ENCODE measurements around the gene PPM1F. TPM values are rescaled to one million over a fixed set of nuclear protein-coding genes. Genes with fewer than 3 reads are reported as not detected.

PPM1F gene
- total and polyA plus RNA-seq, 4 donors, result 1.8 to 15.5 (median 8.9) TPM

- Histone ChIP-seq H3K4me3 (ENCODE audit: low read depth in 1 of 3, low read length in 3 of 3) (no peak overlapping the region), H3K4me1 (ENCODE audit: control insufficient read depth in 4 of 4, insufficient read depth in 4 of 4, low read length in 3 of 4) (no peaks in the 10 kb centered on the region), H3K9ac (ENCODE audit: low read depth in 1 of 2, low read length in 2 of 2) (no peak overlapping the region), H3K36me3 (ENCODE audit: control insufficient read depth in 4 of 4, insufficient read depth in 3 of 4, low read depth in 1 of 4, low read length in 3 of 4) (no peaks in the 10 kb centered on the region), H3K27me3 (ENCODE audit: control insufficient read depth in 4 of 4, insufficient read depth in 4 of 4, low read length in 3 of 4) (no peaks in the 10 kb centered on the region), H3K27ac (ENCODE audit: low read depth in 1 of 2, low read length in 2 of 2) (no peak overlapping the region), H3K9me3 (ENCODE audit: control insufficient read depth in 4 of 4, low read length in 3 of 4) (no peaks in the 10 kb centered on the region)
- no peak for TF ChIP-seq GABPA (IDR thresholded peaks at IDR 0.05 in 1 of 2, conservative IDR thresholded peaks at IDR 0.05 in 1 of 2)
- no peak for TF ChIP-seq HNF4G (IDR thresholded peaks at IDR 0.05)
- TF ChIP-seq HNF4A (conservative IDR thresholded peaks at IDR 0.05), result no peak
- TF ChIP-seq MAX (IDR thresholded peaks at IDR 0.05), result no peak
- no peak for TF ChIP-seq YY1 (IDR thresholded peaks at IDR 0.05)
- DNase-seq (ENCODE audit: low spot score), result no peak
- WGBS, result 90% methylated on average over 7 of the region's 7 CpGs
Observed at GRCh38 chr22:21998595-21999247, 46.1 kb upstream of the PPM1F start.

- whole genome bisulfite sequencing, result 90% methylated on average over 5 of the region's 5 CpGs
- no peak overlapping the region for H3K27ac ChIP-seq (ENCODE audit: low read depth in 1 of 2, low read length in 2 of 2)
- TF ChIP-seq JUND (IDR thresholded peaks at IDR 0.05), result no peak
- no peak for TF ChIP-seq EGR1 (IDR thresholded peaks at IDR 0.05; ENCODE audit: low read depth in 2 of 2)
- no peak for TF ChIP-seq HNF4A (conservative IDR thresholded peaks at IDR 0.05)
- no peak for TF ChIP-seq REST (IDR thresholded peaks at IDR 0.05)
- no peak for TF ChIP-seq TAF1 (conservative IDR thresholded peaks at IDR 0.05)
- no peak for TF ChIP-seq CTCF (IDR thresholded peaks at IDR 0.05; ENCODE audit: low read depth, low read length, missing input control)
- TF ChIP-seq MAX (IDR thresholded peaks at IDR 0.05), result no peak
- no peak for TF ChIP-seq FOXA2 (IDR thresholded peaks at IDR 0.05)
- TF ChIP-seq SP1 (IDR thresholded peaks at IDR 0.05), result no peak
- no peak for TF ChIP-seq YY1 (IDR thresholded peaks at IDR 0.05)
- TF ChIP-seq GABPA (IDR thresholded peaks at IDR 0.05 in 1 of 2, conservative IDR thresholded peaks at IDR 0.05 in 1 of 2), result no peak
- no peak for TF ChIP-seq RAD21 (IDR thresholded peaks at IDR 0.05)
- TF ChIP-seq ATF3 (IDR thresholded peaks at IDR 0.05), result no peak
- TF ChIP-seq FOXA1 (IDR thresholded peaks at IDR 0.05), result no peak
- TF ChIP-seq NR2F2 (IDR thresholded peaks at IDR 0.05), result no peak
Observed at GRCh38 chr22:21996175-21996720, 43.6 kb upstream of the PPM1F start.

More at GRCh38 chr22:21996175-21996720, 43.6 kb upstream of the PPM1F start:
- H3K9ac ChIP-seq (ENCODE audit: low read depth in 1 of 2, low read length in 2 of 2), result no peak overlapping the region
- H3K36me3 ChIP-seq (ENCODE audit: control insufficient read depth in 4 of 4, insufficient read depth in 3 of 4, low read depth in 1 of 4, low read length in 3 of 4), result no peaks in the 10 kb centered on the region
- no peak overlapping the region for H3K4me3 ChIP-seq (ENCODE audit: low read depth in 1 of 3, low read length in 3 of 3)
- peaks cover 3 to 17% (median 14%) of the 10 kb centered on the region in 4 donors for H3K4me1 ChIP-seq (ENCODE audit: control insufficient read depth in 4 of 4, insufficient read depth in 4 of 4, low read length in 3 of 4)
- DNase-seq (ENCODE audit: low spot score), result no peak
- no peaks in the 10 kb centered on the region for H3K9me3 ChIP-seq (ENCODE audit: control insufficient read depth in 4 of 4, low read length in 3 of 4)
- H3K27me3 ChIP-seq (ENCODE audit: control insufficient read depth in 4 of 4, insufficient read depth in 4 of 4, low read length in 3 of 4), result no peaks in the 10 kb centered on the region

All from liver (tissue), 9 donors.